Endothelial cell of umbilical vein (primary cell): ENCODE data around the gene RPRML. TPM values are rescaled to one million over a fixed set of nuclear protein-coding genes. Genes with fewer than 3 reads are reported as not detected.

ENCODE experiments used
- BruUV-seq: library from RNA; stranded (reverse); fragments of 400-500 nt; replicated peaks from 2 replicates; lab custom pipeline; 2021; lab: Mats Ljungman, UMichigan
- CTCF ChIA-PET: fragments of 300-600, 350-600 bp; sonication (Branson Sonifier 250); formaldehyde crosslinking; loops from one replicate; lab custom pipeline; 2021; ENCODE audit warnings: antibody characterized with exemption, inconsistent platforms; lab: Charles Lee
- POLR2A ChIA-PET: fragments of 300-600, 350-600 bp; sonication (Branson Sonifier 250); formaldehyde crosslinking; loops from one replicate; lab custom pipeline; 2021; ENCODE audit warnings: antibody characterized with exemption, inconsistent platforms; lab: Charles Lee
- DNase-seq: peaks from one replicate; pipeline ENCODE4 v3.0.0-alpha.2; 2011; ENCODE audit warnings: low read depth, low spot score
- FAIRE-seq: peaks from 2 replicates; lab custom pipeline; 2011; peaks lifted over from hg19 to GRCh38; lab: Jason Lieb, UNC
- H2AFZ ChIP-seq: 2 replicates; pipeline ENCODE4 v1.6.0; 2012; ENCODE audit warnings: low read depth, low read length, control low read depth, inconsistent platforms
- H3K27ac ChIP-seq: 2 replicates; pipeline ENCODE4 v1.5.1; 2011; ENCODE audit warnings: low read depth, mild to moderate bottlenecking, control low read depth, low read length, moderate library complexity; ENCODE audit not compliant: insufficient read depth
- H3K27me3 ChIP-seq, 2 experiments: 2 replicates each; pipeline versions ENCODE4 v1.6.0 to v1.6.1; 2011; ENCODE audit warnings: low read length in 2 of 2, mixed read lengths in 1 of 2; ENCODE audit not compliant: control insufficient read depth in 2 of 2, insufficient read depth in 2 of 2
- H3K36me3 ChIP-seq, 2 experiments: 2 replicates in 1 of 2; 3 replicates in 1 of 2; pipeline ENCODE4 v1.5.1; 2011; ENCODE audit warnings: low read length in 2 of 2, mild to moderate bottlenecking in 1 of 2, moderate library complexity in 1 of 2; ENCODE audit not compliant: control insufficient read depth in 2 of 2, insufficient read depth in 2 of 2; ENCODE audit errors: extremely low read depth in 1 of 2
- H3K4me1 ChIP-seq: 3 replicates; pipeline ENCODE4 v1.5.1; 2011; ENCODE audit warnings: mild to moderate bottlenecking, low read length; ENCODE audit not compliant: control insufficient read depth, insufficient read depth; ENCODE audit errors: extremely low read depth
- H3K4me2 ChIP-seq: 2 replicates; pipeline ENCODE4 v1.6.1; 2011; ENCODE audit warnings: low read length, control low read depth, mixed read lengths; ENCODE audit not compliant: insufficient read depth
- H3K4me3 ChIP-seq, 3 experiments: fragments of 200-600 bp in 1 of 3; sonication (generic), shearing (Covaris generic) in 1 of 3; replicated peaks in 1 of 3; 2 replicates each; pipeline ENCODE4 v1.5.1; 2011 to 2016; ENCODE audit warnings: control low read depth in 3 of 3, low read length in 3 of 3, mild to moderate bottlenecking in 2 of 3, inconsistent platforms in 1 of 3, low read depth in 1 of 3, moderate library complexity in 1 of 3; ENCODE audit not compliant: insufficient read depth in 1 of 3
- H3K79me2 ChIP-seq: 2 replicates; pipeline ENCODE4 v1.6.0; 2012; ENCODE audit warnings: low read length, inconsistent platforms; ENCODE audit not compliant: control insufficient read depth, insufficient read depth
- H3K9ac ChIP-seq: replicated peaks from 2 replicates; pipeline ENCODE3; 2011; ENCODE audit warnings: low read length, control low read depth; ENCODE audit not compliant: insufficient read depth; ENCODE audit errors: extremely low read depth
- H3K9me1 ChIP-seq: replicated peaks from 3 replicates; pipeline ENCODE4 v1.6.0; 2011; ENCODE audit warnings: mild to moderate bottlenecking, low read length; ENCODE audit not compliant: control insufficient read depth, insufficient read depth; ENCODE audit errors: extremely low read depth
- H3K9me3 ChIP-seq: replicated peaks from 2 replicates; pipeline ENCODE4 v1.5.1; 2012; ENCODE audit warnings: low read length, inconsistent platforms; ENCODE audit not compliant: control insufficient read depth, insufficient read depth
- H4K20me1 ChIP-seq: replicated peaks from 2 replicates; pipeline ENCODE3; 2011; ENCODE audit warnings: mild to moderate bottlenecking, low read length; ENCODE audit not compliant: control insufficient read depth, insufficient read depth; ENCODE audit errors: extremely low read depth
- CTCF ChIP-seq, 2 donors: IDR thresholded peaks; 1 replicate in 1 of 2; 2 replicates in 1 of 2; pipeline ENCODE4 v1.5.1; 2011; ENCODE audit warnings: low read length in 2 of 2, mild to moderate bottlenecking in 2 of 2, moderate library complexity in 2 of 2, control low read depth in 1 of 2, inconsistent platforms in 1 of 2, low read depth in 1 of 2; ENCODE audit not compliant: insufficient read depth in 1 of 2; ENCODE audit errors: extremely low read depth in 1 of 2
- EZH2 ChIP-seq: IDR thresholded peaks from 2 replicates; pipeline ENCODE4 v1.6.1; 2012; ENCODE audit warnings: borderline replicate concordance, low read depth, mild to moderate bottlenecking, moderate library complexity, low read length, inconsistent platforms; ENCODE audit not compliant: severe bottlenecking
- FOS ChIP-seq: IDR thresholded peaks from 2 replicates; pipeline ENCODE4 v1.6.1; 2011; ENCODE audit warnings: mild to moderate bottlenecking, low read length, moderate library complexity, borderline replicate concordance; ENCODE audit not compliant: insufficient read depth
- GATA2 ChIP-seq: IDR thresholded peaks from 2 replicates; pipeline ENCODE4 v1.7.0; 2011; ENCODE audit warnings: low read depth, mild to moderate bottlenecking, moderate library complexity, mixed read lengths, low read length; ENCODE audit not compliant: insufficient read length, insufficient read depth
- JUN ChIP-seq: IDR thresholded peaks from 2 replicates; pipeline ENCODE4 v1.6.1; 2011; ENCODE audit warnings: borderline replicate concordance, low read depth; ENCODE audit not compliant: insufficient read length, insufficient read depth
- MYC ChIP-seq: IDR thresholded peaks from one replicate; pipeline ENCODE4 v1.6.1; 2011; ENCODE audit warnings: mild to moderate bottlenecking, low read depth, low read length
- POLR2A ChIP-seq: IDR thresholded peaks from 2 replicates; pipeline ENCODE4 v1.6.1; 2012; ENCODE audit warnings: low read depth, mild to moderate bottlenecking, control low read depth, low read length
- POLR2AphosphoS5 ChIP-seq: IDR thresholded peaks from 2 replicates; pipeline ENCODE4 v1.6.1; 2012; ENCODE audit warnings: low read depth, mild to moderate bottlenecking, control low read depth, low read length, moderate library complexity; ENCODE audit not compliant: insufficient read depth
- dilution Hi-C: fragments of 300-500 bp; cut with MboI; formaldehyde crosslinking; loops from one replicate; pipeline ENCODE4 v1.15.0; 2019; ENCODE audit warnings: low sequenced_read_pairs; ENCODE audit not compliant: extremely low pct_ligation_motif_present
- intact Hi-C: fragments of 100-400 bp; cut with micrococcal nuclease; formaldehyde crosslinking; loops from one replicate; pipeline ENCODE4 v1.10.0; 2022
- polyA plus RNA-seq, 4 experiments: library from polyadenylated mRNA; depleted of rRNA in 3 of 4; stranded (reverse) in 3 of 4; unstranded in 1 of 4; fragments of >200 nt; gene quantifications; 2 replicates each; pipeline versions ENCODE4 v1.2.1 to v1.2.3, GENCODE V29; 2011 to 2012; ENCODE audit warnings: missing spikeins in 1 of 4
- total RNA-seq: library from RNA; stranded (reverse); gene quantifications from 2 replicates; pipeline ENCODE4 v1.2.3, GENCODE V29; 2021

RPRML gene
- total and polyA plus RNA-seq, 2 donors (not counting 3 experiments of a cell fraction or from before 2014, with no cell fraction given), result 0.08 TPM; not detected in 1

- H3K79me2 ChIP-seq, result no peaks in the 10 kb centered on the region
- H2AFZ ChIP-seq, result no peak overlapping the region
- H4K20me1 ChIP-seq, result no peaks in the 10 kb centered on the region
- H3K27me3 ChIP-seq, result peaks cover 32 to 41% of the 10 kb centered on the region in 2 experiments
- dilution Hi-C loops (no loop called here), intact Hi-C loops (no loop called here)
- TF ChIP-seq EZH2 (no peak), CTCF (IDR thresholded peaks at IDR 0.05; ENCODE audit: extremely low read depth in 1 of 2, insufficient read depth in 1 of 2, low read depth in 1 of 2, low read length in 2 of 2) (peak in 1 of 2 donors; percentile 23), JUN (no peak), POLR2A (no peak), MYC (no peak), FOS (no peak), GATA2 (no peak), POLR2AphosphoS5 (no peak)
- ChIA-PET POLR2A (interaction anchor here (0.6 kb wide), 1 partner anchor 1259 kb away, joined by 3 read pairs; no protein-coding TSS in a partner anchor), CTCF (interaction anchor here (1.7 kb wide), 1 partner anchor 34 kb away, joined by 7 read pairs; no protein-coding TSS in a partner anchor)
- no peaks in the 10 kb centered on the region for H3K9me1 ChIP-seq
- H3K36me3 ChIP-seq, result no peaks in the 10 kb centered on the region
- peaks cover 9% of the 10 kb centered on the region for H3K4me1 ChIP-seq
- H3K4me2 ChIP-seq, result no peak overlapping the region
- H3K9ac ChIP-seq, result no peak overlapping the region
- BruUV-seq, result no TSS peak
- DNase-seq (no peak), FAIRE-seq (no peak)
- H3K27ac ChIP-seq, result no peak overlapping the region
- no peaks in the 10 kb centered on the region for H3K9me3 ChIP-seq
- no peak overlapping the region for H3K4me3 ChIP-seq
These were observed 1.7 kb downstream of the RPRML start for GRCh38 chr17:46977348-46977747.
